ENCODE measurements around the gene STK32C.
"Not testable (repeated sequence)": the region's sequence is repeated elsewhere in the genome, so short reads cannot be mapped to it uniquely, and the experiment has no call there.

Gene STK32C

DNA sequence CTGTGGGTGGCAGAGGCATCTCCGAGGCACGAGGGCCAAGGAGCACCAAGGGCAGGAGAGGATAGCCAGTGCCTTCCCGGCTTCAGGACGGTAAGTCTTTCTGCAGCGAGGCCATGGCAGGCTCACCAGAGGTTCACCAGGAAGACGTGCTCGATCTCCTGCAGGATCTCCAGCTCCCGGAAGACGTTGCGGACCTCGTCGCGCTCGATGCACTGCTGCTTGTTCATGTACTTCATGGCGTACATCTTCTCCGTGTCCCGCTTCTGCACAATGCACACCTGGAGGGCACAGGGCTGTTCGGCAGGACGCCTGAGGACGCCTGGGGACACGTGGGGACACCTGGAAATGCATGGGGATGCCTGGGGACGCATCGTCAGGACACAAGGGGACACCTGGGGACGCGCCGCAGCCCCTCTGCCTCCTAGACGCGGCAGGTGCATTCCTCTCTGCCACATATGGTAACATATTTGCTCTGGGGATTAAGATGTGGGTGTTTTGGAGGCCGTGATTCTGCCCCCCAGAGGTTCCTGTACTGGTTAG lies 79.8 kb downstream of the STK32C start:
- DNase-seq = no peak

DNA sequence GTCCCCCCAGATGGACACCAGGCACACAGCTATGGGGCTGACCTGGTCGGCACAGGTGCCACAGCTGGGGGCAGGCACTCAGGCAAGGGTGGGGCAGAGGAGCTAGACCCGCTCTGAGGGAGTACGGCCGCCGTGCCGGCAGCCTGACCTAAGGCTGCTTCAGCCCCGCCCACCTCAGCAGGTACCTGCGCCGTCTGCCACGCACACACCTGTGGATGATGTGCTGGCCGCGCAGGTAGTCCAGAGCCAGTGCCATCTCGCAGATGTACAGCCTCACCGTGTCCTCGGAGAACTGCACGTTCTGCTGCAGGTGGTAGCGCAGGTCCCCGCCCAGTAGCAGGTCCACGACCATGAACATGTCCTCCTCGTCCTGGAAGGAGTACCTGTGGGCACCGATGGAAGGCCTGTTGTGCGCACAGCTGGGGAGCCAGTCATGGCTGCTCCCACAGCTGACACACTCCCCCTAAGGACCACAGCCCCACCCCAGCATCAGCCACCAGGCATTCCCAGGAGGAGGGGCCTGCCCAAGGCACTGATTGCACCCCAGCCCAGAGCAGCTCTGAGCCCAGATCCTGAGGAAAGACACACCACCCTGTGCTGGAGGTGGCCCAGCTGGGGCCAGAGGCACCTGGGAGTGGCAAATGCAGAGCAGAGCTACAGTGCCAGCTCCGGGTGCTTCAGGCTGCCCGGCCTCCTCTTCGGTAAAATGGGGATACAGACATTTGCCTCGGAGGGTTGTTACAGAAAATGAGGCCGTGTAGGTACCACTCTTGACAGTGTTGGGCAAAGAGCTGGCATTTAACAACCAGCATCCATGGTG lies 81.0 kb downstream of the STK32C start:
- no peak for DNase-seq

DNA sequence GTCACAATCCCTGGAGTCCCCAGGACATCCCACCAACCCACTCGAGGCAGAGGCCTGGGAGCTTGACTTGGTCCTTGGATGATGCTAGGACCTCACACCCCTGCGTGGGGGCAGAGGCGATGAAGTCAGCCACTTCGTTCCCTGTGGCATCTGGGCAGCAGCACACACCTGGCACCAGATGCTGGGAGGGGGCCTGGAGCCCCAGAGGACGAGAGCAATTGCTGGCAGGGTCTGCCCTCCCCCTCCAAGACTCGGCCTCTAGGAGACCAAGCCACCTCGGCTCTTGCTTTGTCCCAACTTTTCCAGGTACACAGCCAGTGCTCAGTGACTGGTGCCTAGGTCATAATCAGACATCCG lies 81.9 kb downstream of the STK32C start:
- DNase-seq = no peak

- DNase-seq = no peak
Observed at GRCh38 chr10:132225073-132225848, 82.5 kb downstream of the STK32C start.

DNA sequence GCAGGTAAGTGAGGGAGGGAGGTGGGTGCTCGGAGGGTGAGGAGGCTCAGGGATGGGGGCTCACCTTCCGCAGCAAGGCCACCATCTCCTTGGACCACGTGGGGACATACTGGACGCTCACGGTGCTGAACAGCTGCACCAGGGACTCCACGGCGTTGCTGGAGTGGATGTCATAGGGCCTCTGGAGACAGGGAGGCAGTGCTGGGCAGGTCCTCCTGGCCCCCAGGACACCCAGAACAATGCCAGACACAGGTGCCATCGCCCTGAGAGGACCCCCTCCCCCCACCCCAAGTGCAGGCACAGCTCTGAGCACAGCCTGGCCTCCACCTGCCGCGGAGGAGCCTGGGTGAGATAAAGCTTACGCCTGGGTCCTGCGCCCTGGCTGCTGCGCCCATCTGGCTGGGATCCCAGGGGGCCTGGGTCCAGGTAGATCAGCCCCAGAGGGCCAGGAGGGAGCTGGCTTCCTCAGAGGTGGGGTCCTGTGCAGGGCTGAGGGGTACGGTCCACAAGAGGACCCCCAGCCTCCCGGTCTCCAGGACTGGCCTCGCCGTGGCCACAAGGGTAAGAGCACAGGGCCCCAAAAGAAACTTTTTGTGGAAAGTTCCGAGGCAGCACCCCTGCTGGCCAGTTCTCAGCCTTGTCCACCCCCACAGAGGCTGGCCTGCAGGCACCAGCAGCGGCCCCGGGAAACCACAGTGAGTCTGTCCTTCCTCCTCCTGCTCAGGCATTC lies 83.2 kb downstream of the STK32C start:
- no peak for DNase-seq

DNA sequence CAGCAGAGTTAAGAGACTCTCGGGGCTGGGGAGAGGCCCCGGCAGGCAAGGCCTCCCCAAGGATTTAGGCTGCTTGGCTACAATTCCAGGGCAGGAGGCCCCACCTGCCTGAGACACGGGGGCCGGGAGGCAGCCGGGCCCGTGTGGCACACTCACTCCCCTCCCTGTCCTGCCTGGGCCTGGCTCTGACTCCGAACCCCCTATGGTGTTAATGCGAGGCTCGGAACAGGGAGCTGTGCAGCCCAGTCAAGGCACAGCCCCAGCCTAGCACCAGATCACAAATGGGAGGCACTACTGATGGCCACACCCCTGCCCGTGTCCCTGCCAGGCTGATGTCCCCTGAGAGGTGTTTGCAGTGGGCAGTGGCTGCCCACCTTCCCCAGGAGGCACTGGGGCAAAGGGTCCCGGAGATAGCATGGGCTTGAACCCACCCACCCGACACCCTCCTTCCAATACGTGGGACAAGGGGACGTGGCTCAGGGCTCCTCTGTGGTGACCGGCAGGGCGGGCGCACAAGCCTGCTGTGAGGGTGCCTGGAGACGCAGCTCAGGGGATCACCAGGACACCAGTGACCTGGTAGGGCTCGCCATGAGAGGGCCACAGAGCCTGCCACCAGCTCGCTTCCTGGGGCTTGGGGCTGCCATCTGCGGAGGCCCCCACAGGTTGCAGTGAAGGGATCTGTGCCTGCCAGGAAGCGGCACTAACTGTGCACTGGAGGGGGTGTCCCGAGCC lies 84.0 kb downstream of the STK32C start:
- no peak for DNase-seq

GRCh38 chr10:132223156-132223590 lies 84.6 kb downstream of the STK32C start:
- DNase-seq = peak; percentile 51

DNA sequence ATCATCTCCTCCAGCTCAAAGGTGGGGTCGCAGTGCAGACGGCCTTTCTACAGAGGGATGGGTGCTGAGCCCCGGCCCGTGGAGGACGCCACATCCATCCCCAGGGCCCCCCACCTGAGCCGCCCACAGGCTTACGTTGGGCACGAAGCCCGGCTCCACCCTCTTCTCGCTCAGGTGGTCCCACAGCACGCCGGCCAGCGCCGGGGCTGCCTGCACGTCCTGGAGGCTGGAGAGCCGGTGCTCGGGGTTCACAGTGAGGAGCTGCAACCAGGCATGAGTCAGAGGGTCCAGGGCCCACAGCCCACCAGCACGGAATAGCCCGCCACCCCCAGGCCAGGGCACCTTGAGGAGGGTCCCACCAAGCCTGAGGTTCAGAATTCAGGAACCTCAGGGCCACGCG lies 85.0 kb downstream of the STK32C start:
- no peak for DNase-seq

- DNase-seq = not testable (repeated sequence)
Observed at GRCh38 chr10:132220996-132221395, 86.8 kb downstream of the STK32C start.

GRCh38 chr10:132220061-132220460 lies 87.7 kb downstream of the STK32C start:
- DNase-seq = no peak

GRCh38 chr10:132219486-132219885 lies 88.3 kb downstream of the STK32C start:
- DNase-seq = no peak

DNA sequence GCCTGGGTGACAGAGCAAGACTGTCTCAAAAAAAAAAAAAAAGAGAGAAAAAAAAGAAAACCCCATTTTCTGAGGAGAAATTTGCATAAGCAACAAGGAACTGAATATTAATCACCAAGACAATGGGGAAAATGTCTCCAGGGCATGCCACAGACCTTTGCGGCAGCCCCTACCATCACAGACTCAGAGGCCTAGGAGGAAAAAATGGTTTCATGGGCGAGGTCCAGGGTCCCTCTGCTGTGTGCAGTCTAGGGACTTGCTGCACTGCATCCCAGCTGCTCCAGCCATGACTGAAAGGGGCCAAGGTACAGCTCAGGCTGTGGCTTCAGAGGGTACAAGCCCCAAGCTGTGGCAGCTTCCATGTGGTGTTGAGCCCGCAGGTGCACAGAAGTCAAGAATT lies 91.3 kb downstream of the STK32C start:
- DNase-seq = not testable (repeated sequence)

DNA sequence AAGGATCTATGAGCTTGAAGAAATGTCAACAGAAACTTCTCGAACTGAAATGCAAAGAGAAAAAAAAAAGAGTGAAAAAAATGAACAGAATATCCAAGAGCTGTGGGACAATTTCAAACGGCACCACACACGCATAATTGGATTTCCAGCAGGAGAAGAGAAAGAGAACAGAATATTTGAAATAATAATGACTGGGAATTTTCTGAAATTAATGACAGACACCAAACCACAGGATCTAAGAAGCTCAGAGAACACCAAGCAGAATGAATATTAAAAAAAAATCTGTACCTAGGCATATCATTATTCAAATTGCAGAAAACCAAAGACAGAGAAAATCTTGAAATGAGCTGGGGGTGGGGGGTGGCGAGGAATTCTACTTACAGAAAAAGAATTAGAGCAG lies 93.8 kb downstream of the STK32C start:
- no peak for DNase-seq

DNA sequence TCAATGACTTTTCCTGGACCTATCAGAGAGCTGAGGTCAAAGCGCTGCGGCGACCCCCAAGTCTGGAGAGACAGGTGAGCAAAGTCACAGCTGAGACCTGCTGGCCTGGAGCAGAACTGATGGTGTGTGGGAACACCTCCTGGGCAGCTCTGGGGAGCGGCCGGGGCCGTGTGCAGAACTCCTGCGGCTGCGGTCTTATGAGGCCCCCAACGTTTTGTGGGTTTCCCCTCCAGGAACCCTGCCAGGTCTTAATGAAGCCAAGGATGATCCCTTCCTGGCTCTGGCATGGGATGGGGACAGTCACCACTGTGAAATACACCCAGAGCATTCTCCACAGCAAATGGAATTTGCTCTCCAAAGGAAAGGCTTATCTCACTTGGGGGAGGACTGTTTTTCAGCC lies 94.9 kb downstream of the STK32C start:
- DNase-seq = no peak

DNA sequence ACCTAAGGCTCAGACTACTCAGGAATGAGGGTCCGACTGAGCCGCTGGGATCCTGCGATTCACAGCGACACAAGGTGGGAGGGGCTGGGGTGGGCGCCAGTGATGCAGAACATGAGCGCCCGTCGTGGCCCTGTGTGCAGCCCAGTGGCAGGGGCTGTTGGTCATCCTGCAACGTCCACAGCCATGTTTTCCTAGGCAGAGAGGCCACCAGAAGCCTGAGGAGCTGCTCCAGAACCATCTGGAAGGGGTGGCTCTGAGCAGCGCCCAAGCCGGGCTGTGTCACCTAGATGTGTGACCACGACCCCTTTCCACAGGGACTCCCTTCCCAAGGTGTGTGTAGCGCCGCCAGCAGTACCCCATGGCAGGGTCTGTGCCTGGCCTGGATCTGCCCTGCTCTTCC lies 96.5 kb downstream of the STK32C start:
- DNase-seq = no peak

- DNase-seq = no peak
Observed at GRCh38 chr10:132210766-132211165, 97.0 kb downstream of the STK32C start.

- DNase-seq = no peak
Observed at GRCh38 chr10:132209978-132210530, 97.7 kb downstream of the STK32C start.

GRCh38 chr10:132209130-132209529 lies 98.6 kb downstream of the STK32C start:
- no peak for DNase-seq

- DNase-seq = no peak
Observed at GRCh38 chr10:132208462-132209050, 99.2 kb downstream of the STK32C start.

- no peak for DNase-seq
Observed at GRCh38 chr10:132207536-132208461, 100.0 kb downstream of the STK32C start.
